Measurements from ENCODE around the gene PRODH. TPM values are rescaled to one million over a fixed set of nuclear protein-coding genes. Genes with fewer than 3 reads are reported as not detected.
"Not testable (repeated sequence)": the region's sequence is repeated elsewhere in the genome, so short reads cannot be mapped to it uniquely, and the experiment has no call there.

Gene PRODH
- total RNA-seq, 2 donors from 2014 or later, result 65.1 to 67.5 TPM

DNA sequence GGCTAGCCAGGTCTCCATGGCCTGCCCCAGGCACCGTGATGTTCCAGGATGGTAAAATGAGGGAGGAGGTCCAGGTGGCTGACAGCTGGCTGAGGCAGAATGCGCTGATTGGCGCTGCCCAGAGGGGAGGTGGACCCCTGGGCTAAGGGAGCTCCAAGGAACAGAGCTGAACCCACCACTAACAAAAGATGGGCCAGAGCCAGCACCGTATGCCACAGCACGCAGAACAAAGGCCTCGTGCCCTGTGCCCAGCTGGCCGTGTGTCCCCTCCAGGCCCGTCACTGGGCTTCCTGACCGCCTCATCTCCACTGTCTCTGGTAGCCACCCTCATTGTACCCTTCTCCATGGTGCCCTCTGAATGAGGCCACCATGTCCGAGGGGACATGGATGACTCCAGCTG, 19.6 kb upstream of the PRODH start:
- Mint-ChIP-seq H3K9me3 (no peaks in the 10 kb centered on the region), H3K27ac (peak overlapping the region; percentile 74), H3K4me1 (no peaks in the 10 kb centered on the region), H3K27me3 (ENCODE audit: insufficient read depth) (no peaks in the 10 kb centered on the region), H3K36me3 (ENCODE audit: low read depth) (no peaks in the 10 kb centered on the region), H3K4me3 (no peak overlapping the region)
- Histone ChIP-seq H3K9me3 (ENCODE audit: control insufficient read depth, low read length) (no peaks in the 10 kb centered on the region), H3K27ac (ENCODE audit: low read depth, low read length) (no peak overlapping the region), H3K4me1 (ENCODE audit: control insufficient read depth, insufficient read depth, low read length) (no peaks in the 10 kb centered on the region), H3K9ac (ENCODE audit: extremely low read depth, low read length, poor library complexity, severe bottlenecking) (no peak overlapping the region), H3K4me3 (ENCODE audit: low read length) (no peak overlapping the region), H3K27me3 (ENCODE audit: control insufficient read depth, insufficient read depth, low read length, poor library complexity, severe bottlenecking) (no peaks in the 10 kb centered on the region), H3K36me3 (ENCODE audit: control insufficient read depth, insufficient read depth, low read length) (no peaks in the 10 kb centered on the region)
- WGBS, 2 experiments (ENCODE audit: insufficient coverage in 1 of 2, insufficient read length in 1 of 2), result 81 to 91% methylated on average over 5 to 10 of the region's 10 CpGs
- no peak for DNase-seq
- no peak for TF ChIP-seq CTCF (conservative IDR thresholded peaks at IDR 0.05)

GRCh38 chr22:18954990-18955571, 19.0 kb upstream of the PRODH start:
- no peak overlapping the region for H3K9ac ChIP-seq (ENCODE audit: extremely low read depth, low read length, poor library complexity, severe bottlenecking)

GRCh38 chr22:18954303-18954989, 18.4 kb upstream of the PRODH start:
- not testable (repeated sequence) for H3K27ac Mint-ChIP-seq; H3K9me3 ChIP-seq (ENCODE audit: control insufficient read depth, low read length); H3K36me3 Mint-ChIP-seq (ENCODE audit: low read depth); H3K27me3 Mint-ChIP-seq (ENCODE audit: insufficient read depth); H3K4me1 ChIP-seq (ENCODE audit: control insufficient read depth, insufficient read depth, low read length); H3K4me3 Mint-ChIP-seq; H3K4me1 Mint-ChIP-seq; H3K4me3 ChIP-seq (ENCODE audit: low read length); H3K9ac ChIP-seq (ENCODE audit: extremely low read depth, low read length, poor library complexity, severe bottlenecking); H3K9me3 Mint-ChIP-seq; H3K27ac ChIP-seq (ENCODE audit: low read depth, low read length); H3K27me3 ChIP-seq (ENCODE audit: control insufficient read depth, insufficient read depth, low read length, poor library complexity, severe bottlenecking); H3K36me3 ChIP-seq (ENCODE audit: control insufficient read depth, insufficient read depth, low read length)
- peak; percentile 86 for TF ChIP-seq CTCF (conservative IDR thresholded peaks at IDR 0.05)
- DNase-seq, result peak; percentile 96
- 16% methylated on average over 5 to 12 of the region's 14 CpGs for WGBS, 2 experiments (ENCODE audit: insufficient coverage in 1 of 2, insufficient read length in 1 of 2)

More at GRCh38 chr22:18954990-18955571, 19.0 kb upstream of the PRODH start:
- Mint-ChIP-seq H3K4me1 (no peaks in the 10 kb centered on the region), H3K27me3 (ENCODE audit: insufficient read depth) (no peaks in the 10 kb centered on the region), H3K27ac (peak overlapping the region; percentile 74), H3K9me3 (no peaks in the 10 kb centered on the region), H3K4me3 (no peak overlapping the region), H3K36me3 (ENCODE audit: low read depth) (no peaks in the 10 kb centered on the region)
- Histone ChIP-seq H3K36me3 (ENCODE audit: control insufficient read depth, insufficient read depth, low read length) (no peaks in the 10 kb centered on the region), H3K27ac (ENCODE audit: low read depth, low read length) (no peak overlapping the region), H3K27me3 (ENCODE audit: control insufficient read depth, insufficient read depth, low read length, poor library complexity, severe bottlenecking) (no peaks in the 10 kb centered on the region), H3K4me1 (ENCODE audit: control insufficient read depth, insufficient read depth, low read length) (no peaks in the 10 kb centered on the region), H3K9me3 (ENCODE audit: control insufficient read depth, low read length) (no peaks in the 10 kb centered on the region), H3K4me3 (ENCODE audit: low read length) (no peak overlapping the region)
- TF ChIP-seq CTCF (conservative IDR thresholded peaks at IDR 0.05), result no peak
- no peak for DNase-seq
- WGBS, 2 experiments (ENCODE audit: insufficient coverage in 1 of 2, insufficient read length in 1 of 2), result 81 to 85% methylated on average over 8 to 15 of the region's 15 CpGs

GRCh38 chr22:18953128-18953527, 17.0 kb upstream of the PRODH start:
- H3K27ac Mint-ChIP-seq; H3K4me1 ChIP-seq (ENCODE audit: control insufficient read depth, insufficient read depth, low read length); H3K4me3 ChIP-seq (ENCODE audit: low read length); H3K4me3 Mint-ChIP-seq; DNase-seq; H3K9ac ChIP-seq (ENCODE audit: extremely low read depth, low read length, poor library complexity, severe bottlenecking); H3K27ac ChIP-seq (ENCODE audit: low read depth, low read length); H3K9me3 Mint-ChIP-seq; H3K9me3 ChIP-seq (ENCODE audit: control insufficient read depth, low read length); H3K27me3 Mint-ChIP-seq (ENCODE audit: insufficient read depth); H3K36me3 Mint-ChIP-seq (ENCODE audit: low read depth); H3K36me3 ChIP-seq (ENCODE audit: control insufficient read depth, insufficient read depth, low read length); H3K27me3 ChIP-seq (ENCODE audit: control insufficient read depth, insufficient read depth, low read length, poor library complexity, severe bottlenecking): not testable (repeated sequence)
- 88% methylated on average over 14 of the region's 14 CpGs; no CpG with 5 or more reads in 1 of the 2 experiments for WGBS, 2 experiments (ENCODE audit: insufficient coverage in 1 of 2, insufficient read length in 1 of 2)
- peaks cover 12% of the 10 kb centered on the region for H3K4me1 Mint-ChIP-seq

All from endodermal cell (in vitro differentiated cells).